WI38 (cell line): ENCODE results near the gene IZUMO4.
"Not testable (repeated sequence)": the region's sequence is repeated elsewhere in the genome, so short reads cannot be mapped to it uniquely, and the experiment has no call there.

ENCODE experiments used
- H3K4me3 ChIP-seq: 2 replicates; pipeline ENCODE4 v1.5.1; 2011; ENCODE audit warnings: low read depth, mild to moderate bottlenecking, control low read depth, low read length
- TF ChIP-seq, protein P1 (sequence below): IDR thresholded peaks from 2 replicates; pipeline ENCODE4 v1.5.1; 2012; ENCODE audit warnings: low read depth, mild to moderate bottlenecking, control low read depth, low read length

The IZUMO4 gene

DNA sequence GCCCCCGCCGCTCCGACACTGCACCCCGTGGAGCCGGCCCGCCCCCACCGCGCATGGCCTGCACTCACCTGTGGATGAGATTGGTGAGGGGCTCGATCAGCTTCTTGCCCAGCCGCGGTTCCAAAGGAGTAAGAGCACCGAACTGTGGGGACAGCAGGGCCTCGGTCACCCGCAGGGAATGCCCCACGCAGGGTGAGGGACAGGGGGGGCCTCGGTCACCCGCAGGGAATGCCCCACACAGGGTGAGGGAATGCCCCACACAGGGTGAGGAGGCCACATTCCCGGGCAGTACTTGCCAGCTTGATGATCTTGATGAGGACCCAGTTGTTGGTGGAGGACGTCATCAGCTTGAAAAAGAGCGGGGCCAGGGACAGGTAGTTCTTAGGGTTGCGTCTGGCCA is 32.3 kb downstream of the IZUMO4 start:
- TF ChIP-seq, protein P1, sequence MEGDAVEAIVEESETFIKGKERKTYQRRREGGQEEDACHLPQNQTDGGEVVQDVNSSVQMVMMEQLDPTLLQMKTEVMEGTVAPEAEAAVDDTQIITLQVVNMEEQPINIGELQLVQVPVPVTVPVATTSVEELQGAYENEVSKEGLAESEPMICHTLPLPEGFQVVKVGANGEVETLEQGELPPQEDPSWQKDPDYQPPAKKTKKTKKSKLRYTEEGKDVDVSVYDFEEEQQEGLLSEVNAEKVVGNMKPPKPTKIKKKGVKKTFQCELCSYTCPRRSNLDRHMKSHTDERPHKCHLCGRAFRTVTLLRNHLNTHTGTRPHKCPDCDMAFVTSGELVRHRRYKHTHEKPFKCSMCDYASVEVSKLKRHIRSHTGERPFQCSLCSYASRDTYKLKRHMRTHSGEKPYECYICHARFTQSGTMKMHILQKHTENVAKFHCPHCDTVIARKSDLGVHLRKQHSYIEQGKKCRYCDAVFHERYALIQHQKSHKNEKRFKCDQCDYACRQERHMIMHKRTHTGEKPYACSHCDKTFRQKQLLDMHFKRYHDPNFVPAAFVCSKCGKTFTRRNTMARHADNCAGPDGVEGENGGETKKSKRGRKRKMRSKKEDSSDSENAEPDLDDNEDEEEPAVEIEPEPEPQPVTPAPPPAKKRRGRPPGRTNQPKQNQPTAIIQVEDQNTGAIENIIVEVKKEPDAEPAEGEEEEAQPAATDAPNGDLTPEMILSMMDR: no peak
- H3K4me3 ChIP-seq: no peak overlapping the region

DNA sequence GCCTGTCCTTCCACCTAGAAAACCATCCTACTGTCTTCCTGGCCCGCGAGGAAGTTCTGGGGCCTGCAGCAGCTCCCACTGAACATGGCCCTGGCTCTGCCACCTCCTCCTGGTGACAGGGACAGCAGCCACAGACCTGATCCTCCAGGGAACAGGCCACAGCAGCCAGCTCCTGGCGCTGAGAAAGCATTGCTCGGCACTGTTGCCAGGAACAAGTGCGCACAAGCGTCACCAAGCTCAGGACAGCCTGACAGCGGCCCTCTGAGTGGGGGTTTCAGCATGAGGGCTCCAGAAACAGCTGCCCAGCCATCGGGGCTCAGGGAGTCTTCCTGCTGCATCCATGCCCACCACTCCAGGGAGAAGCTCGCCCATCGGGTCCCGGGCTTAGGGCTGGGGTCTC is 32.8 kb downstream of the IZUMO4 start:
- TF ChIP-seq, protein P1: no peak

DNA sequence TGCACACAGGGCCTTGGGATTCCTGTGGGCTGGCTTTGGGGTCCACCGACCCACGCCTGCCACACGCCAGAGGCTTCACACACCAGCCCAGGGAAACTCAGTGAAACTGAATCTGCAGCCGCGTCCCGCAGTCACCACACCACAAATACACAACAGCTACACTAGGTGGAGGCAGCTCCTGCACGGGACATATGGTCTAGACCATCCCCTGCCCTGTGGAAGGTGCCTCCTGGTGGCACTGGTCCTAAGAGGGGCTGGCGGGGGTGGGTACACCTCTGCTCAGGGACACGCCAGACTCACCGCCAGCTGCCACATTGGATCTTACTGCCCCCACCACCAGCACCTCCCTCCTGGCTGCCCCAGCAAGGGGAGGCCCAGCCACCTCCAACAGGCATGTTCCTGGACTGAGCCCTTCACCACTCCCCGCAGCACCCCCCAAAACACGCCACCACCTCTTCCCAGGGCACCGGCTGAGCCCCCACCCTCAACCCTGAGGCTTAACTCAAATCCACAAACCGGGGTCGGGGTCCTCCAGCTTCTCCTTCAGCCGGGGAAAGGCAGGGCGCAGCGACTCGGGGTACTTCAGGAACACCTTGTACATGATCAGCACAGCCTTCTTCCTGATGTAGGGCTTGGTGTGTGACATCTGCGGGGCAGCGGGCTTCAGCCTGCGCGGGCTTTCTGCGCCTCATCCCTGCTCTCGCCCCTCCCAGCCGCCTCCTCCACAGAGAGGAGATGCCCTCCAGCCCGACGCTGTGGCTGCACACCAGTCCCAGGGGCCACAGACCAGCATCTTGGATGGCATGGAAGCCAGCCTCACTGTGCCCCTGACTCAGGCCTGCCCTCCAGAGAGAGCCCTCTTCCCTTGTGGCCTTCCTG is 33.4 kb downstream of the IZUMO4 start:
- TF ChIP-seq, protein P1: no peak
- H3K4me3 ChIP-seq: no peak overlapping the region

More for the DNA sequence above, 32.8 kb downstream of the IZUMO4 start:
- no peak overlapping the region for H3K4me3 ChIP-seq

DNA sequence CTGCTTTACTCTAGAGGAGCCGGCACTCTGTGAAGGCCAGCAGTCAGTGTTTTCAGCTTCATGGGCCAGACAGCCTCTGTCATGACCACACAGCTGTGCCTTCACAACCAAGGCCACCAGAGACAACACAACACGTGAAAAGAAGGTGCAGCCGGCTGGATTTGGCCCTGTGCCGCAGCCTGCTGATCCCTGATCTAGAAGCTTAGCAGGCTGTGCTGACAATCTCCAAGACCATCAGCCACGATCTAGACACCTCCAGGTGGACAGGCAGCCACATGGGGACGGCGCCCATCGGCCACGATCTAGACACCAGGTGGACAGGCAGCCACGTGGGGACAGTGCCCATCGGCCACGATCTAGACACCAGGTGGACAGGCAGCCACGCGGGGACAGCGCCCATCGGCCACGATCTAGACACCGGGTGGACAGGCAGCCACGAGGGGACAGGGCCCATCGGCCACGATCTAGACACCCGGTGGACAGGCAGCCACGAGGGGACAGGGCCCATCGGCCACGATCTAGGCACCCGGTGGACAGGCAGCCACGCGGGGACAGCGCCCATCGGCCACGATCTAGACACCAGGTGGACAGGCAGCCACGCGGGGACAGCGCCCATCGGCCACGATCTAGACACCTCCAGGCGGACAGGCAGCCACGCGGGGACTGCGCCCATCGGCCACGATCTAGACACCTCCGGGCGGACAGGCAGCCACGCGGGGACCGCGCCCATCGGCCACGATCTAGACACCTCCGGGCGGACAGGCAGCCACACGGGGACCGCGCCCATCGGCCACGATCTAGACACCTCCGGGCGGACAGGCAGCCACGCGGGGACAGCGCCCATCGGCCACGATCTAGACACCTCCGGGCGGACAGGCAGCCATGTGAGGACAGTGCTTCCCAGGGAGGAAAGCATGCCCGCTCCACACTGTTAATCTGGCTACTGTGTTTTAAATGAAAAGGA is 34.6 kb downstream of the IZUMO4 start:
- H3K4me3 ChIP-seq: not testable (repeated sequence)

DNA sequence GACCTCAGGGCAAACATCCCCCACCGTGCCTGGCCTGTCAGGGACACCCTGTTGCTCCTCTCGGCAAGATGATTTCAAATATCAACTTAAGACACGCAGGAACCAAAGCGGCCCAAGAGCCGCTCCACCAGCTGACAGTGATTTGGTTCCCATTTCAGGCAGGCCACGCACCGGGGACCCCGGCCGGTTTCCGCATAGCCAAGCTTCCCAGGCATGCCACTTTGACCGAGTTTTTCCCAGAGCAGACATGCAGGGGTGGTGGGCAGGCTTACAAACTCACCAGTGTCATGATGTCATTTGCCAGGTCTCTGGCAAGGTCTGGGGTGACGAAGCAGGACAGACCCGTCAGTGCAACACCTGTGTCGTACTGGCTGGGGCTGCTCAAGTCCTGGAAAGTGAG is 35.5 kb downstream of the IZUMO4 start:
- TF ChIP-seq, protein P1: no peak
- no peak overlapping the region for H3K4me3 ChIP-seq

DNA sequence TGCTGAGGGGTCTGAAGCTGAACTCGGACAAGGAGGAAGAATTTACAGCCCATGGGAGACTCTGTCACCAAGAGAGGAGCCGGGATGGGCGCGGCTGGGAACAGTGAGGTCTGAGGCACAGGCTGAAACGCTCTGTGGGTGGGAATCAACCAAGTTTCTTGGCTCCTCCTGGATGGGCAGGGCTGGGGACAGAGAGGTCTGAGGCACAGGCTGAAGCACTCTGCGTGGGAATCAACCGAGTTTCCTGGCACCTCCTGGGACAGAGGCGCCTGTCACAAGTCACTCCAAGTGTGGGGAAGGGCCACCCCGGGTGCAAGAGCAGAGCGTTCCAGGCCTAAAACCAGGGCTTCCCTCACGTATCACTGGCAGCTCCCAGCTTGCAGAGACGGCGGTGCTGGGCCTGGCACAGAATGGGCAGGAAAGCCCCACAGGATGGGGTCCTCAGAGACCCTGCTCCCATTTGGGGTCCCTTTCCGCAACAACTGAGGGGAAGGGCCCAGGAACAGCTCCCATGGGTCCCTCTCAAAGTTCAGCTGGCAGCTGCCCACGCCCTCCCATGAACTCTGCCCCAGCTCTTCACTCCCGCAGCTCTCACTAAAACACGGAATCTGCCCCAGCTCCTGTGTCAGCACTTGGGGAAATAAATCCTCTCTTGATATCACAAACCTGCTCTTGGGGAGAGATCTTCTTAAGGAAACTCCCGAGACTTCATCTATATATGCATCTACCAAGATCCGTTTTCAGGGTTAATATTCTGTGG is 36.2 kb downstream of the IZUMO4 start:
- TF ChIP-seq, protein P1: no peak
- H3K4me3 ChIP-seq: no peak overlapping the region
